CD4-positive, alpha-beta T cell (primary cell): ENCODE measurements around the gene SIX1. TPM values are rescaled to one million over a fixed set of nuclear protein-coding genes. Genes with fewer than 3 reads are reported as not detected.

Experiments
- ATAC-seq: fragments of 200-7000 bp; cut with Tn5 transposase; one replicate; pipeline ENCODE4 v1.10.0; 2022; ENCODE audit warnings: mild to moderate bottlenecking; ENCODE audit not compliant: poor library complexity
- CTCF ChIA-PET: fragments of 350-600 bp; sonication (Branson Sonifier 250); formaldehyde crosslinking; loops from one replicate; lab custom pipeline; 2021; ENCODE audit warnings: antibody characterized with exemption, inconsistent platforms; lab: Charles Lee
- POLR2A ChIA-PET: fragments of 350-600 bp; sonication (Branson Sonifier 250); formaldehyde crosslinking; loops from one replicate; lab custom pipeline; 2021; ENCODE audit warnings: antibody characterized with exemption, inconsistent platforms; lab: Charles Lee
- DNase-seq, 14 experiments: peaks; one replicate each; pipeline ENCODE4 v3.0.0-alpha.2; 2013 to 2020; ENCODE audit warnings: mixed read lengths in 2 of 14
- H3K27ac ChIP-seq, 2 donors: one replicate each; pipeline versions ENCODE4 v1.5.1 to v1.7.0; 2013; ENCODE audit warnings: low read length in 2 of 2, low read depth in 1 of 2, mild to moderate bottlenecking in 1 of 2
- H3K27me3 ChIP-seq, 2 experiments: 1 replicate in 1 of 2; 2 replicates in 1 of 2; pipeline versions ENCODE4 v1.6.1 to v1.7.0; 2013; ENCODE audit warnings: low read length in 2 of 2, control low read depth in 1 of 2, mild to moderate bottlenecking in 1 of 2, moderate library complexity in 1 of 2; ENCODE audit not compliant: insufficient read depth in 2 of 2, control insufficient read depth in 1 of 2
- H3K36me3 ChIP-seq: one replicate; pipeline ENCODE4 v1.6.1; 2013; ENCODE audit warnings: low read length, control low read depth; ENCODE audit not compliant: insufficient read depth
- H3K4me1 ChIP-seq: one replicate; pipeline ENCODE4 v1.6.1; 2013; ENCODE audit warnings: low read length, control low read depth; ENCODE audit not compliant: insufficient read depth
- H3K4me3 ChIP-seq: one replicate; pipeline ENCODE4 v1.5.1; 2013; ENCODE audit warnings: mild to moderate bottlenecking, low read length, moderate library complexity
- H3K9me3 ChIP-seq, 2 experiments: 1 replicate in 1 of 2; 2 replicates in 1 of 2; pipeline versions ENCODE4 v1.6.1 to v1.7.0; 2013; ENCODE audit warnings: low read length in 2 of 2, mild to moderate bottlenecking in 2 of 2, control low read depth in 1 of 2, moderate library complexity in 1 of 2; ENCODE audit not compliant: control insufficient read depth in 1 of 2, insufficient read depth in 1 of 2
- H3K27ac Mint-ChIP-seq: one replicate; pipeline ENCODE4 v1.8.0; 2020; ENCODE audit warnings: mixed read lengths
- H3K27me3 Mint-ChIP-seq: one replicate; pipeline ENCODE4 v1.8.0; 2021; ENCODE audit warnings: mixed read lengths
- H3K36me3 Mint-ChIP-seq: one replicate; pipeline ENCODE4 v1.8.0; 2021; ENCODE audit warnings: low read depth, mixed read lengths
- H3K4me1 Mint-ChIP-seq: one replicate; pipeline ENCODE4 v1.8.0; 2021; ENCODE audit warnings: low read depth, mixed read lengths
- H3K4me3 Mint-ChIP-seq: one replicate; pipeline ENCODE4 v1.8.0; 2020; ENCODE audit warnings: mild to moderate bottlenecking, mixed read lengths
- H3K9me3 Mint-ChIP-seq: one replicate; pipeline ENCODE4 v1.8.0; 2020; ENCODE audit warnings: mixed read lengths
- intact Hi-C, 2 experiments: fragments of 100-400 bp; cut with DNase I in 1 of 2; cut with micrococcal nuclease in 1 of 2; formaldehyde crosslinking; loops; one replicate each; pipeline versions ENCODE4 v1.15.1 to v1.9.0; 2023 to 2025; cut with DNase I, micrococcal nuclease
- total RNA-seq, 174 experiments: library from RNA in 2 of 174; stranded (reverse) in 2 of 174; gene quantifications; one replicate each; pipeline ENCODE4 v1.2.3 and lab custom pipeline; 2021 to 2026
- TF ChIP-seq, protein P1 (sequence below): fragments of 200-600 bp; IDR thresholded peaks from one replicate; pipeline ENCODE4 v1.8.0; 2022; ENCODE audit warnings: antibody characterized with exemption, mild to moderate bottlenecking

The SIX1 gene
- total RNA-seq, 2 experiments from 2014 or later: not detected

DNA sequence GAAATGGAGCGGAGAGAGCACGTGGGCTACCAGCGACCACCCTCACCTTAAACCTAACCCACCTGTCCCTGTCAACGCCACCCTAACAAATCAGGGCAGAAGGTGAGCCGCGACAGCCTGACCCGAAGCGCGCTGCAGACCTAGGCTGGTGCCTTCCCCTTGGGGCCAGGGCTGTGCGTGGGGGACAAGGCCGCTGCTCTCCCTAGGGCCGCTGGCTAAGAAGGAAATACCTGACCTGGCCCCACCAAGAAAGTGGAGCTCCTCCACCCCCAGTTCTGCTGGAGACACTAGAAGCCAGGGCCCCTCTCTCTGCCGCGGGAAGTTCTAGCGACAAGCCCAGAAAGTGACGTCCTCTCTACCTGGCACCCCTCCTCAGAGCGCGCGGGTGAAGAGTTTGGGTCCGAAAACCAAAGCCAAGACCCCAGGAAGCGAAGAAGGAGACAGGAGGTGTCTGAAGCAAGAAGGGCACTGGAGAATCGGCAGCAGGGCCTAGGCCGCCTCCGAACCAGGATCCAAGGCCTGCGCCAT is 7.5 kb downstream of the SIX1 start:
- ChIA-PET POLR2A (no interaction called here), CTCF (no interaction called here)
- Mint-ChIP-seq H3K9me3 (no peaks in the 10 kb centered on the region), H3K27me3 (peaks cover 94% of the 10 kb centered on the region), H3K4me1 (peaks cover 31% of the 10 kb centered on the region), H3K27ac (no peak overlapping the region), H3K4me3 (no peak overlapping the region), H3K36me3 (no peaks in the 10 kb centered on the region)
- H3K4me3 ChIP-seq: no peak overlapping the region
- intact Hi-C loops: no loop called here
- no peak for ATAC-seq
- H3K9me3 ChIP-seq: peaks cover 0 to 28% of the 10 kb centered on the region in 2 experiments
- no peak for DNase-seq
- no peaks in the 10 kb centered on the region for H3K36me3 ChIP-seq
- H3K4me1 ChIP-seq: peaks cover 36% of the 10 kb centered on the region
- H3K27ac ChIP-seq: no peak overlapping the region
- H3K27me3 ChIP-seq: peaks cover 65 to 99% of the 10 kb centered on the region in 2 experiments
- TF ChIP-seq, protein P1, sequence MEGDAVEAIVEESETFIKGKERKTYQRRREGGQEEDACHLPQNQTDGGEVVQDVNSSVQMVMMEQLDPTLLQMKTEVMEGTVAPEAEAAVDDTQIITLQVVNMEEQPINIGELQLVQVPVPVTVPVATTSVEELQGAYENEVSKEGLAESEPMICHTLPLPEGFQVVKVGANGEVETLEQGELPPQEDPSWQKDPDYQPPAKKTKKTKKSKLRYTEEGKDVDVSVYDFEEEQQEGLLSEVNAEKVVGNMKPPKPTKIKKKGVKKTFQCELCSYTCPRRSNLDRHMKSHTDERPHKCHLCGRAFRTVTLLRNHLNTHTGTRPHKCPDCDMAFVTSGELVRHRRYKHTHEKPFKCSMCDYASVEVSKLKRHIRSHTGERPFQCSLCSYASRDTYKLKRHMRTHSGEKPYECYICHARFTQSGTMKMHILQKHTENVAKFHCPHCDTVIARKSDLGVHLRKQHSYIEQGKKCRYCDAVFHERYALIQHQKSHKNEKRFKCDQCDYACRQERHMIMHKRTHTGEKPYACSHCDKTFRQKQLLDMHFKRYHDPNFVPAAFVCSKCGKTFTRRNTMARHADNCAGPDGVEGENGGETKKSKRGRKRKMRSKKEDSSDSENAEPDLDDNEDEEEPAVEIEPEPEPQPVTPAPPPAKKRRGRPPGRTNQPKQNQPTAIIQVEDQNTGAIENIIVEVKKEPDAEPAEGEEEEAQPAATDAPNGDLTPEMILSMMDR: no peak

DNA sequence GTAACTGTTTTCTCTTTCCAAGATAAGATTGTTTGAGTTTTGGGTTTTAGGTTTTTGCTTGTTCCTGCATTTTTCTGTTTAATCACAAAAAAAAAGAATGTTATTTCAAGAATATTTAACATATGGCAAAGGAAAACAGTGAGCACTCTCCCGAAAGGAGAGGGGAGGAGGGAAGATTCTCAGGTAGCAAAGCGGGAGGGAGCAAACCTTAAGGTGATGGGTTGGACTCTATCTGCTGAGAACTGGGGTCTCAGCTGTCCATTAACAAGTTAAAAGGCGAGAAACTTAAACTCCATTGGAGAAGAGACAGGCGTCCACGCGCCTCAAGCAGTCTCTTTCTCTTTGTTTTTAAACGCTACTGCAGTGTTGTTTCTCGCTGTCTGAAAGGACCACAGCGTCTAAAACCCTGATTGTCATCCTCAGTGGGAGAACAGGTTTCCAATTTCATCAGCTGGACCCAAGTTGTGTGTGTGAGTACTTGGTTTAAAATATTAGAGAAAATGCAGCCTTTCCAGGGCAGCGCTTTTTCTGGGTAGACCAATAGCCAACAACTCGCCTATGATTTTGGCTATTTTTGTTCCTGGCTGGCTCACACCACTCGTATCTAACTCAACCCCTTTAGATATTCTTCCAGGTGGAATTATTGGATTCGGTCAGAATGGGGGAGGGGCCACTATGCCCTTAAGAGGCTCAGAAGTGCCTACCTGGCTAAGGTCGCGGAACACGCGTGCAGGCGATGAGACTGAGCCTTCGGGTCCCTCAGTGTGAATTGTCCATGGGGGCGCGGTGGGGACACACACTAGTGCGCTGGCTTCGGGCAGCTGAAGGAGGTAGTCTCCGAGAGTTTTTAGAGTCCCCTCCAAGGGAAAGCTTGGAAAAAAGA is 8.2 kb downstream of the SIX1 start:
- TF ChIP-seq, protein P1: no peak
- POLR2A ChIA-PET: interaction anchor here (1.3 kb wide), 1 partner anchor 9 kb away, joined by 3 read pairs; no protein-coding TSS in a partner anchor
- DNase-seq (no peak), ATAC-seq (no peak)
- Histone ChIP-seq H3K4me1 (peaks cover 35% of the 10 kb centered on the region), H3K4me3 (no peak overlapping the region), H3K27ac (no peak overlapping the region), H3K27me3 (peaks cover 64 to 99% of the 10 kb centered on the region in 2 experiments), H3K36me3 (no peaks in the 10 kb centered on the region), H3K9me3 (peaks cover 0 to 28% of the 10 kb centered on the region in 2 experiments)
- Mint-ChIP-seq H3K4me3 (no peak overlapping the region), H3K27me3 (peaks cover 94% of the 10 kb centered on the region), H3K9me3 (no peaks in the 10 kb centered on the region), H3K36me3 (no peaks in the 10 kb centered on the region), H3K4me1 (peaks cover 32% of the 10 kb centered on the region), H3K27ac (no peak overlapping the region)
- CTCF ChIA-PET: no interaction called here
- intact Hi-C loops: no loop called here

DNA sequence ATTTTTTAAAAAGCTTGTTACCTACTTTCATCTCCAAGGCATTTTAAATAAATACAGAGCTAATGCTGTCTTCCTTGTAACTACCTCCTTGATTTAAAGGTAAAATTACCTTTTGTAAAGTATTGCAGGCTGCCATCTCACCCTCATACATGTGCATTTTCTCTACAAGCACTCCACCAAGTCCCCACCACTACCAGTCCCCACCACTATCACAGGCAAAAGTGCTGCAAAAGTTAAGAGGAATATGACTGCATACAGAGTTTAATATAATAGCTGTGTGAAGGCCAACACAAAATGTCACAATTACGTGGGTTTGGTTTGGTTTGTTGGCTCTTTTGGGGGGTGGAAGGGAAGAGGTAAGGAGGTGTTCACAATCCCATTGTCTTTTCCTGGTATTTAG is 9.6 kb downstream of the SIX1 start:
- Mint-ChIP-seq H3K36me3 (no peaks in the 10 kb centered on the region), H3K27me3 (peaks cover 91% of the 10 kb centered on the region), H3K9me3 (no peaks in the 10 kb centered on the region), H3K4me3 (no peak overlapping the region), H3K27ac (no peak overlapping the region), H3K4me1 (peaks cover 32% of the 10 kb centered on the region)
- H3K27ac ChIP-seq: no peak overlapping the region
- peaks cover 67 to 91% of the 10 kb centered on the region in 2 experiments for H3K27me3 ChIP-seq
- H3K36me3 ChIP-seq: no peaks in the 10 kb centered on the region
- TF ChIP-seq, protein P1: no peak
- H3K4me1 ChIP-seq: peaks cover 35% of the 10 kb centered on the region
- no peak for DNase-seq
- ATAC-seq: no peak
- POLR2A ChIA-PET: interaction anchor here (1.3 kb wide), 1 partner anchor 11 kb away, joined by 3 read pairs; no protein-coding TSS in a partner anchor
- peaks cover 0 to 28% of the 10 kb centered on the region in 2 experiments for H3K9me3 ChIP-seq
- intact Hi-C loops: no loop called here
- CTCF ChIA-PET: no interaction called here
- H3K4me3 ChIP-seq: no peak overlapping the region
